CD8-positive, alpha-beta memory T cell (primary cell): ENCODE measurements around the gene MPST. TPM values are rescaled to one million over a fixed set of nuclear protein-coding genes. Genes with fewer than 3 reads are reported as not detected.

Experiments
- CTCF ChIA-PET: fragments of 350-600 bp; sonication (Branson Sonifier 250); formaldehyde crosslinking; loops from one replicate; lab custom pipeline; 2021; ENCODE audit warnings: antibody characterized with exemption; lab: Charles Lee
- POLR2A ChIA-PET: fragments of 350-600 bp; sonication (Branson Sonifier 250); formaldehyde crosslinking; loops from one replicate; lab custom pipeline; 2021; ENCODE audit warnings: antibody characterized with exemption; lab: Charles Lee
- DNase-seq, 5 donors: peaks; one replicate each; pipeline versions ENCODE4 v3.0.0 to v3.0.0-alpha.2; 2020 to 2022; ENCODE audit warnings: mixed read lengths in 1 of 5
- H3K27ac ChIP-seq: one replicate; pipeline ENCODE4 v1.7.0; 2013; ENCODE audit warnings: low read depth, mild to moderate bottlenecking, low read length, moderate library complexity
- H3K27me3 ChIP-seq: 2 replicates; pipeline ENCODE4 v1.7.0; 2013; ENCODE audit warnings: low read length, mild to moderate bottlenecking; ENCODE audit not compliant: insufficient read depth, poor library complexity, severe bottlenecking
- H3K36me3 ChIP-seq: 2 replicates; pipeline ENCODE4 v1.7.0; 2013; ENCODE audit warnings: mild to moderate bottlenecking, low read length, moderate library complexity; ENCODE audit not compliant: insufficient read depth
- H3K4me1 ChIP-seq: 2 replicates; pipeline ENCODE4 v1.7.0; 2013; ENCODE audit warnings: mild to moderate bottlenecking, low read length, moderate library complexity; ENCODE audit not compliant: insufficient read depth
- H3K4me3 ChIP-seq: 2 replicates; pipeline ENCODE4 v1.7.0; 2013; ENCODE audit warnings: mild to moderate bottlenecking, low read length
- H3K9me3 ChIP-seq: 2 replicates; pipeline ENCODE4 v1.7.0; 2013; ENCODE audit warnings: mild to moderate bottlenecking, low read length
- H3K27ac Mint-ChIP-seq, 8 donors: one replicate each; pipeline ENCODE4 v1.8.0; 2020 to 2021; ENCODE audit warnings: mixed read lengths in 8 of 8, mild to moderate bottlenecking in 6 of 8, inconsistent platforms in 3 of 8, moderate library complexity in 3 of 8
- H3K27me3 Mint-ChIP-seq, 2 donors: one replicate each; pipeline ENCODE4 v1.8.0; 2020 to 2021; ENCODE audit warnings: mixed read lengths in 2 of 2, mild to moderate bottlenecking in 1 of 2, moderate library complexity in 1 of 2
- H3K36me3 Mint-ChIP-seq, 3 donors: one replicate each; pipeline ENCODE4 v1.8.0; 2020 to 2021; ENCODE audit warnings: mixed read lengths in 3 of 3, inconsistent platforms in 1 of 3, mild to moderate bottlenecking in 1 of 3
- H3K4me1 Mint-ChIP-seq, 3 donors: one replicate each; pipeline ENCODE4 v1.8.0; 2020 to 2021; ENCODE audit warnings: mixed read lengths in 3 of 3, inconsistent platforms in 1 of 3, mild to moderate bottlenecking in 1 of 3
- H3K4me3 Mint-ChIP-seq, 7 donors: one replicate each; pipeline ENCODE4 v1.8.0; 2020 to 2021; ENCODE audit warnings: mixed read lengths in 7 of 7, mild to moderate bottlenecking in 6 of 7, moderate library complexity in 4 of 7, inconsistent platforms in 2 of 7
- H3K9me3 Mint-ChIP-seq, 5 donors: one replicate each; pipeline ENCODE4 v1.8.0; 2020 to 2022; ENCODE audit warnings: mixed read lengths in 5 of 5, mild to moderate bottlenecking in 3 of 5, moderate library complexity in 2 of 5, inconsistent platforms in 1 of 5
- polyA plus RNA-seq: library from polyadenylated mRNA; unstranded; fragments of 300-500 nt; fragmentation: Illumina TruSeq; gene quantifications from one replicate; pipeline ENCODE4 v1.2.3, GENCODE V29; 2021
- total RNA-seq, 2 experiments: library from RNA; stranded (reverse); gene quantifications; one replicate each; pipeline ENCODE4 v1.2.3, GENCODE V29; 2021

Gene MPST
- total and polyA plus RNA-seq, 3 experiments from 2014 or later = 16.6 to 20.0 (median 17.8) TPM

GRCh38 chr22:37053310-37054055, 33.9 kb downstream of the MPST start:
- Histone ChIP-seq H3K36me3 (peaks cover 11% of the 10 kb centered on the region), H3K27me3 (no peaks in the 10 kb centered on the region), H3K4me3 (no peak overlapping the region), H3K9me3 (no peaks in the 10 kb centered on the region), H3K4me1 (peaks cover 10% of the 10 kb centered on the region), H3K27ac (no peak overlapping the region)
- no peaks in the 10 kb centered on the region for H3K9me3 Mint-ChIP-seq
- H3K27me3 Mint-ChIP-seq = no peaks in the 10 kb centered on the region
- H3K27ac Mint-ChIP-seq = peak overlapping the region in 3 of 8 donors; percentile 33 to 85 (median 38)
- H3K4me3 Mint-ChIP-seq = peak overlapping the region in 5 of 7 donors; percentile 57 to 88 (median 82)
- H3K36me3 Mint-ChIP-seq = peaks cover 0 to 47% (median 4%) of the 10 kb centered on the region in 3 donors
- ChIA-PET POLR2A (no interaction called here), CTCF (no interaction called here)
- no peak for DNase-seq
- peaks cover 6 to 20% (median 11%) of the 10 kb centered on the region in 3 donors for H3K4me1 Mint-ChIP-seq

- Histone ChIP-seq H3K4me1 (peaks cover 10% of the 10 kb centered on the region), H3K36me3 (peaks cover 11% of the 10 kb centered on the region), H3K9me3 (no peaks in the 10 kb centered on the region), H3K27ac (no peak overlapping the region), H3K27me3 (no peaks in the 10 kb centered on the region), H3K4me3 (no peak overlapping the region)
- Mint-ChIP-seq H3K9me3 (no peaks in the 10 kb centered on the region), H3K4me3 (peak overlapping the region in 5 of 7 donors; percentile 12 to 82 (median 57)), H3K36me3 (peaks cover 0 to 47% (median 4%) of the 10 kb centered on the region in 3 donors), H3K27ac (peak overlapping the region in 1 of 8 donors; percentile 59), H3K27me3 (no peaks in the 10 kb centered on the region), H3K4me1 (peaks cover 6 to 20% (median 11%) of the 10 kb centered on the region in 3 donors)
- CTCF ChIA-PET = no interaction called here
- no peak for DNase-seq
- POLR2A ChIA-PET = no interaction called here
Observed at GRCh38 chr22:37054056-37054395, 34.5 kb downstream of the MPST start.

- peak overlapping the region in 2 of 8 donors; percentile 32 to 47 for H3K27ac Mint-ChIP-seq
- no peak overlapping the region for H3K4me3 ChIP-seq
- H3K36me3 Mint-ChIP-seq = peaks cover 0 to 50% (median 4%) of the 10 kb centered on the region in 3 donors
- no peaks in the 10 kb centered on the region for H3K9me3 Mint-ChIP-seq
- peaks cover 10% of the 10 kb centered on the region for H3K4me1 ChIP-seq
- ChIA-PET POLR2A (no interaction called here), CTCF (no interaction called here)
- no peaks in the 10 kb centered on the region for H3K9me3 ChIP-seq
- no peaks in the 10 kb centered on the region for H3K27me3 Mint-ChIP-seq
- no peak for DNase-seq
- H3K27me3 ChIP-seq = no peaks in the 10 kb centered on the region
- no peak overlapping the region for H3K27ac ChIP-seq
- peaks cover 6 to 23% (median 11%) of the 10 kb centered on the region in 3 donors for H3K4me1 Mint-ChIP-seq
- peaks cover 11% of the 10 kb centered on the region for H3K36me3 ChIP-seq
- H3K4me3 Mint-ChIP-seq = no peak overlapping the region
Observed at GRCh38 chr22:37054600-37055365, 35.2 kb downstream of the MPST start.

GRCh38 chr22:37056246-37056645, 36.7 kb downstream of the MPST start:
- Histone ChIP-seq H3K27me3 (no peaks in the 10 kb centered on the region), H3K4me1 (peaks cover 10% of the 10 kb centered on the region), H3K4me3 (no peak overlapping the region), H3K36me3 (peaks cover 11% of the 10 kb centered on the region), H3K9me3 (no peaks in the 10 kb centered on the region), H3K27ac (no peak overlapping the region)
- DNase-seq = no peak
- peak overlapping the region in 3 of 8 donors; percentile 24 to 33 (median 29) for H3K27ac Mint-ChIP-seq
- H3K4me3 Mint-ChIP-seq = no peak overlapping the region
- no peaks in the 10 kb centered on the region for H3K9me3 Mint-ChIP-seq
- H3K4me1 Mint-ChIP-seq = peaks cover 13 to 34% (median 18%) of the 10 kb centered on the region in 3 donors
- POLR2A ChIA-PET = no interaction called here
- CTCF ChIA-PET = no interaction called here
- peaks cover 0 to 58% (median 4%) of the 10 kb centered on the region in 3 donors for H3K36me3 Mint-ChIP-seq
- no peaks in the 10 kb centered on the region for H3K27me3 Mint-ChIP-seq

- peaks cover 11% of the 10 kb centered on the region for H3K36me3 ChIP-seq
- no peaks in the 10 kb centered on the region for H3K27me3 Mint-ChIP-seq
- peaks cover 12 to 36% (median 16%) of the 10 kb centered on the region in 3 donors for H3K4me1 Mint-ChIP-seq
- ChIA-PET CTCF (no interaction called here), POLR2A (no interaction called here)
- H3K9me3 ChIP-seq = no peaks in the 10 kb centered on the region
- no peak overlapping the region for H3K27ac ChIP-seq
- H3K4me3 Mint-ChIP-seq = no peak overlapping the region
- peaks cover 7% of the 10 kb centered on the region for H3K4me1 ChIP-seq
- peaks cover 0 to 60% (median 4%) of the 10 kb centered on the region in 3 donors for H3K36me3 Mint-ChIP-seq
- no peak overlapping the region for H3K4me3 ChIP-seq
- no peak for DNase-seq
- no peaks in the 10 kb centered on the region for H3K9me3 Mint-ChIP-seq
- no peaks in the 10 kb centered on the region for H3K27me3 ChIP-seq
- H3K27ac Mint-ChIP-seq = no peak overlapping the region
Observed at GRCh38 chr22:37057226-37057625, 37.7 kb downstream of the MPST start.

- Mint-ChIP-seq H3K4me1 (peaks cover 7 to 28% (median 9%) of the 10 kb centered on the region in 3 donors), H3K27me3 (no peaks in the 10 kb centered on the region), H3K27ac (peak overlapping the region in 3 of 8 donors; percentile 45 to 61 (median 58)), H3K9me3 (no peaks in the 10 kb centered on the region), H3K36me3 (peaks cover 0 to 60% (median 4%) of the 10 kb centered on the region in 3 donors), H3K4me3 (no peak overlapping the region)
- DNase-seq = no peak
- Histone ChIP-seq H3K36me3 (peaks cover 11% of the 10 kb centered on the region), H3K4me3 (no peak overlapping the region), H3K27me3 (no peaks in the 10 kb centered on the region), H3K27ac (no peak overlapping the region), H3K4me1 (no peaks in the 10 kb centered on the region), H3K9me3 (no peaks in the 10 kb centered on the region)
- POLR2A ChIA-PET = no interaction called here
- CTCF ChIA-PET = no interaction called here
Observed at GRCh38 chr22:37057796-37058510, 38.4 kb downstream of the MPST start.

- CTCF ChIA-PET = no interaction called here
- no peaks in the 10 kb centered on the region for H3K27me3 Mint-ChIP-seq
- POLR2A ChIA-PET = interaction anchor here (0.5 kb wide), 1 partner anchor 86 kb away, joined by 3 read pairs; no protein-coding TSS in a partner anchor
- Histone ChIP-seq H3K4me1 (no peaks in the 10 kb centered on the region), H3K36me3 (peaks cover 11% of the 10 kb centered on the region), H3K4me3 (no peak overlapping the region), H3K27ac (no peak overlapping the region), H3K9me3 (no peaks in the 10 kb centered on the region), H3K27me3 (no peaks in the 10 kb centered on the region)
- no peaks in the 10 kb centered on the region for H3K9me3 Mint-ChIP-seq
- no peak for DNase-seq
- peak overlapping the region in 3 of 8 donors; percentile 19 to 86 (median 66) for H3K27ac Mint-ChIP-seq
- H3K4me3 Mint-ChIP-seq = peak overlapping the region in 1 of 7 donors; percentile 16
- H3K36me3 Mint-ChIP-seq = peaks cover 0 to 54% (median 4%) of the 10 kb centered on the region in 3 donors
- H3K4me1 Mint-ChIP-seq = peaks cover 7 to 26% (median 7%) of the 10 kb centered on the region in 3 donors
Observed at GRCh38 chr22:37058917-37059701, 39.6 kb downstream of the MPST start.
